AG09319 (cell line): Measurements from ENCODE around the gene CNTNAP5.

ENCODE experiments used
- DNase-seq: peaks from one replicate; pipeline ENCODE4 v3.0.0-alpha.2; 2010; ENCODE audit warnings: low read depth; ENCODE audit errors: extremely low read depth
- CTCF ChIP-seq: IDR thresholded peaks from 2 replicates; pipeline ENCODE4 v1.5.1; 2011; ENCODE audit warnings: low read depth, mild to moderate bottlenecking, inconsistent platforms, low read length, moderate library complexity

CNTNAP5 gene

DNA sequence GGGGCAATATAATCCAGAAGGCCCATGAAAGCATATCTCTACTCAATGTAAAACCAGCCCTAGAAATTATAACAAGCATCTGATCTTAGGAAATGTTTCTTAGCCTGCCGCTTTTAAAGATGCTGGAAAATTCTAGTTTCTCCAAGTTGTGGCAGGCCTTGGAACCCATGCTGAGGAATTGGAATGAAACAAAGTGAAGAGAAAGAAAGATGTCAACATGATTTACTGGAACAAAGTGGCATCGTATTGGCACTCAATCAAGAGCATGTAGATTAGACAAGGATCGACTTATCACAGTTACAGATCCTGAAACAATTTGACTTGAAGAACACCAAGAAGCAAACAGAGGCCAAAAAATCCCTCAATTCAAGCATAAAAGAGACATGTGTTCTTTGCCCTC is 28.7 kb downstream of the CNTNAP5 start:
- DNase-seq = no peak
- no peak for TF ChIP-seq CTCF

DNA sequence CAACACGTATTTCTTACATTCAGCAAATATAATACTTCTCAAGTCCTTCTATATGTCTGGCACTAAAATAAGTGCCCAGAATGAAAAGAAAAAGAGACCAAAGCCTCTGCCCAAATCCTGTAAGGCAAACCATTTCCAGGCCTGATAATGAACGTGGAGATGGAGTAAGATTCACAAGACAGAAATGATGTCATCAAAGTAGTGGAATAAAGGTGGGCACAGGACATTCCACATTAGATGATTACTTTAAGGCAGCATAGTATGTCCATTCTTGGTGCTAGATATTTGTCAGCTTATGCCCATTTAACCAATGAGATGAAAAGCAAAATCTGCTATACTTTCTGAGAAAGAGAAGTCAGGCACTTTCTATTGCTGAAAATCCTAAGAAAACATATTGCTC is 38.5 kb downstream of the CNTNAP5 start:
- DNase-seq = no peak
- TF ChIP-seq CTCF = no peak

- no peak for TF ChIP-seq CTCF
- no peak for DNase-seq
Observed at GRCh38 chr2:124065636-124066035, 40.5 kb downstream of the CNTNAP5 start.

DNA sequence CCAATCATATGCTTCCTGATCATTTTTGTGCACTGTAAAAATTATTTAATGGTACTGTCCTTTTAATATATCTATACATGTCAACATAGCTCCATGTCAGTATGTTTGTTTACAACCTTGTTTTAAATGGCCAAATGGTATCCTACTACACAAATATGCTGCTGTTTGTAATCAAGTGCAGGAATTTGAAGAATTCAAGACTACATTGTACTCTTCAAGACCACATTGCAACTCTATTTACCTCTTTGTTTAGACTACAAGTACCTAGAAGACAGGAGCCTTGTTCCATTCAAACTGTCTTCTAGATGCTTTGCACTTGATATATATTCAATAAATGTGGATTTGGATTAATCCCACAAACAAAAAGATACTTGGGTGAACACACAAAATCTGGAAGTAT is 41.7 kb downstream of the CNTNAP5 start:
- no peak for DNase-seq

GRCh38 chr2:124079045-124079444 is 54.0 kb downstream of the CNTNAP5 start:
- DNase-seq = no peak
- no peak for TF ChIP-seq CTCF

More for the DNA sequence above, 41.7 kb downstream of the CNTNAP5 start:
- TF ChIP-seq CTCF = no peak

DNA sequence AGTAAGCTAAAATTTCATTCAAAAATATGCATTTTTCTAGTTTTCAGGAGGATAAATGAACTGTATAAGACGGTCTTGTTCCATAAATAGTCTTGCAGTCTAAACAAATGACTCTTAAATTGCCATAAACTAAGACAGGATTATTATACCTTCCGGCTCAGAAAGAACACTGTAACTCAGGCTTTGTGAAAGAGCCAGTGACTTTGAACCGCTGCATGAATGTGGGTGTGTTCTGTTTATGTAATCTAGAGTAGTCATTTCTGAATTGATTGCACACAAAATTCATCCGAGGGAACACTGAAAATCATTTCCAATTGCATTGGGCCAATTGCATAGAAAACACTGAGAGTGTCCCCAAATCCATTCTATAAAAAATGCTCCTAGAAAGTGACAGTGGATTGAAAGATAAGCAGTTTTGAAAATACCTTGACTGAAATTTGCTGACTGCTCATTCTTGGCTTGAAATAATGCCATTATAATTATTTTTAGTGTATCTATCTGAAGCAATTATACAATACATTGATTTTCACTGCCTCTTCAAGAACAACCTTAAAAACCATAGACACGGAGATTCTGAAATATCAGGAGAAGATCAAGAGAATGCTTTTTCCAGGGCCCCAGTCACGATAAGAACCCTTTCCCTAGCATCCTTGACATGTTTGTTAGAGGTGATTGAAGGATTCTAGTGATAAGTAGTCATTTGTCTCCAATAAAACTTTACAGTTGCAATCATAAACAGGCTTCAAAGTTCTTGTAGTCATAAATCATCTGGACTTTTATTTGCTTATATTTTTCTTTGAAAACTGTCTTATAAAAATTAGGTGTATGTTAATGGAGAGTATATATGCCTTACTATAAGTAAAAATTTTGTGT is 55.4 kb downstream of the CNTNAP5 start:
- no peak for TF ChIP-seq CTCF
- no peak for DNase-seq

- no peak for DNase-seq
Observed at GRCh38 chr2:124081154-124081716, 56.1 kb downstream of the CNTNAP5 start.

More at GRCh38 chr2:124081154-124081716, 56.1 kb downstream of the CNTNAP5 start:
- TF ChIP-seq CTCF = no peak
